Colonic mucosa (tissue), 4 donors: ENCODE measurements around the gene ZNFX1. TPM values are rescaled to one million over a fixed set of nuclear protein-coding genes. Genes with fewer than 3 reads are reported as not detected.

Experiments used
- DNase-seq: peaks from one replicate; pipeline ENCODE4 v3.0.0-alpha.2; 2020
- H3K27ac ChIP-seq: fragments of 200-600 bp; one replicate; pipeline ENCODE4 v1.8.0; 2021
- H3K27me3 ChIP-seq: fragments of 200-600 bp; one replicate; pipeline ENCODE4 v1.8.0; 2021
- H3K36me3 ChIP-seq: fragments of 200-600 bp; one replicate; pipeline ENCODE4 v1.8.0; 2021
- H3K4me1 ChIP-seq: fragments of 200-600 bp; one replicate; pipeline ENCODE4 v1.8.0; 2021; ENCODE audit warnings: mild to moderate bottlenecking
- H3K4me3 ChIP-seq: fragments of 200-600 bp; one replicate; pipeline ENCODE4 v1.8.0; 2021
- H3K9ac ChIP-seq, 2 donors: one replicate each; pipeline ENCODE4 v1.7.0; 2013; ENCODE audit warnings: control low read depth in 2 of 2, low read depth in 2 of 2, low read length in 2 of 2
- H3K9me3 ChIP-seq: fragments of 200-600 bp; one replicate; pipeline ENCODE4 v1.8.0; 2021
- intact Hi-C: fragments of 100-400 bp; cut with DNase I; formaldehyde crosslinking; loops from one replicate; pipeline ENCODE4 v1.14.1; 2022
- total RNA-seq, 2 donors: library from RNA; stranded (reverse); fragmentation: NEBNext Ultra II Directional in 1 of 2; extraction: Animal tissue kit (Norgen Biotek cat#: 25700) in 1 of 2; gene quantifications; one replicate each; pipeline ENCODE4 v1.2.1, GENCODE V29; 2021
- TF ChIP-seq, protein P1 (sequence below): fragments of 200-600 bp; IDR thresholded peaks from one replicate; pipeline ENCODE4 v1.8.0; 2022; ENCODE audit warnings: antibody characterized with exemption, mild to moderate bottlenecking
- donor health status: healthy.
- donor health status: DM: no; HTN: no; CAD: no.
- donor health status: DM: no; HTN: no; CAD: no.

Gene ZNFX1
- total RNA-seq, 2 donors from 2014 or later: 22.7 to 26.7 TPM

DNA sequence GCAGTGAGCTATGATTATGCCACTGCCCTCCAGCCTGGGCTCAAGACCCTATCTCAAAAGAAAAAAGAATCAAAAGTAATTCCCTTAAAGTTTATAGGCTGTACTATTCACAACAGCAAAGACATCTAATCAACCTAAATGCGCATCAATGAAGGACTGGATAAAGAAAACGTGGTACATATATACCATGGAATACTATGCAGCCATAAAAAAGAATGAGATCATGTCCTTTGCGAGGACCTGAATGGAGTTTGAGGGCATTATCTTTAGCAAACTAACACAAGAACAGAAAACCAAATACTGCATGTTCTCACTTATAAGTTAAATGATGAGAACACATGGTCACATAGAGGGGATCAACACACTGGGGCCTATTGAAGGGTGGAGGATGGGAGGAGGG, 16.7 kb downstream of the ZNFX1 start:
- Histone ChIP-seq H3K4me1 (no peaks in the 10 kb centered on the region), H3K27ac (no peak overlapping the region), H3K4me3 (no peak overlapping the region), H3K9ac (no peak overlapping the region), H3K9me3 (no peaks in the 10 kb centered on the region), H3K36me3 (peaks cover 14% of the 10 kb centered on the region), H3K27me3 (no peaks in the 10 kb centered on the region)
- intact Hi-C loops: no loop called here
- DNase-seq: no peak
- TF ChIP-seq, protein P1, sequence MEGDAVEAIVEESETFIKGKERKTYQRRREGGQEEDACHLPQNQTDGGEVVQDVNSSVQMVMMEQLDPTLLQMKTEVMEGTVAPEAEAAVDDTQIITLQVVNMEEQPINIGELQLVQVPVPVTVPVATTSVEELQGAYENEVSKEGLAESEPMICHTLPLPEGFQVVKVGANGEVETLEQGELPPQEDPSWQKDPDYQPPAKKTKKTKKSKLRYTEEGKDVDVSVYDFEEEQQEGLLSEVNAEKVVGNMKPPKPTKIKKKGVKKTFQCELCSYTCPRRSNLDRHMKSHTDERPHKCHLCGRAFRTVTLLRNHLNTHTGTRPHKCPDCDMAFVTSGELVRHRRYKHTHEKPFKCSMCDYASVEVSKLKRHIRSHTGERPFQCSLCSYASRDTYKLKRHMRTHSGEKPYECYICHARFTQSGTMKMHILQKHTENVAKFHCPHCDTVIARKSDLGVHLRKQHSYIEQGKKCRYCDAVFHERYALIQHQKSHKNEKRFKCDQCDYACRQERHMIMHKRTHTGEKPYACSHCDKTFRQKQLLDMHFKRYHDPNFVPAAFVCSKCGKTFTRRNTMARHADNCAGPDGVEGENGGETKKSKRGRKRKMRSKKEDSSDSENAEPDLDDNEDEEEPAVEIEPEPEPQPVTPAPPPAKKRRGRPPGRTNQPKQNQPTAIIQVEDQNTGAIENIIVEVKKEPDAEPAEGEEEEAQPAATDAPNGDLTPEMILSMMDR: no peak

DNA sequence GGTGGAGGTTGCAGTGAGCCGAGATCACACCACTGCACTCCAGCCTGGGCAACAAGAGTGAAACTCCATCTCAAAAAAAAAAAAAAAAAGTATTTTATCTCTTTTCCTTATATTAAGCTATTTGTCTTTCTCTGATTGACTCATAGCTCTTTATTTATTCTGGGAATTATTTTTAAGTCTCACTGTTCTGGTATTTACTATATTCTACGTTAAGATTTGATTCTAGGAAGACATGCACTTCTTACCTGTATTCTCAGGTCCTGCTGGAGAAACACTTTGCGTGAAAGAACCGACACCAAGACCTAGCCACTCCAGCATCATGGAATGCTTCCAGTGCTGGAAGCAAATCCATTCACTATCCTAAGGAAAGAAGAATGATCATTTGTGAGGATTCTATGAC, 17.6 kb downstream of the ZNFX1 start:
- Histone ChIP-seq H3K27me3 (no peaks in the 10 kb centered on the region), H3K27ac (no peak overlapping the region), H3K36me3 (peaks cover 19% of the 10 kb centered on the region), H3K4me3 (no peak overlapping the region), H3K4me1 (no peaks in the 10 kb centered on the region), H3K9ac (no peak overlapping the region), H3K9me3 (no peaks in the 10 kb centered on the region)
- TF ChIP-seq, protein P1: no peak
- no peak for DNase-seq
- intact Hi-C loops: no loop called here

DNA sequence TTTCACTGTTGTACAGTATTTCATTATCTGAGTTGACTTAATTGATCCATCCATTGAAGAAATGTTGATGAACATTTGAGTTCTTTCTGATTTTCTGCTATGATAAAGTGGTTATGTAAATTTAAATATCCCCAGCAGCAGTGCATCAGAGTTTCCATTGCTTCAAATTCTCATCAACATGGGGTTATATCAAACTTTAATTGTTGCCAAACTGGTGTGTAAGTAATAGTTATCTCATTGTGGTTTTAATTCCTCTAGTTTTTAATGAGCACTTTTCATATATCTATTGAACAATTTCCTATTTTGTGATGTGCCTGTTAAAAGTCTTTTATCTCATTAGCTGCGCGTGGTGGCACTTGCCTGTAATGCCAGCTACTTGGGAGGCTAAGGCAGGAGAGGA, 18.1 kb downstream of the ZNFX1 start:
- Histone ChIP-seq H3K4me1 (no peaks in the 10 kb centered on the region), H3K9ac (no peak overlapping the region), H3K27ac (no peak overlapping the region), H3K36me3 (peaks cover 20% of the 10 kb centered on the region), H3K27me3 (no peaks in the 10 kb centered on the region), H3K4me3 (no peak overlapping the region), H3K9me3 (no peaks in the 10 kb centered on the region)
- TF ChIP-seq, protein P1: no peak
- DNase-seq: no peak
- intact Hi-C loops: no loop called here

DNA sequence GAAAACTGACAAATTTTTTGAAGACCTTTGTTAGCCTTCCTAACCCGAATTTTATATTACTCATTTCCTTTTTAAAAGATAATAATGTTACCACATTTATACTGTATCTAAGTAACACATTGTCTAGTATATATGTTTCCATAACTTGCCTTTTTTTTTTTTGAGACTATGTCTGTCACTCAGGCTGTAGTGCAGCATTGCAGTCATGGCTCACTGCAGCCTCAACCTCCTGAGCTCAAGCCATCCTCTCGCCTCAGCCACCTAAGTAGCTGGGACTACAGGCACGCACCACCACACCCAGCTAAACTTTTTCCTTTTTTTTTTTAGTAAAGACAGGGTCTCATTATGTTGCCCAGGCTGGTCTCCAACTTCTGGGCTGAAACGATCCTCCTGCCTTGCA, 18.6 kb downstream of the ZNFX1 start:
- no peak overlapping the region for H3K27ac ChIP-seq
- no peak for DNase-seq
- intact Hi-C loops: no loop called here
- TF ChIP-seq, protein P1: no peak
- H3K27me3 ChIP-seq: no peaks in the 10 kb centered on the region
- no peaks in the 10 kb centered on the region for H3K9me3 ChIP-seq
- peaks cover 20% of the 10 kb centered on the region for H3K36me3 ChIP-seq
- no peak overlapping the region for H3K4me3 ChIP-seq
- no peaks in the 10 kb centered on the region for H3K4me1 ChIP-seq
- no peak overlapping the region for H3K9ac ChIP-seq

DNA sequence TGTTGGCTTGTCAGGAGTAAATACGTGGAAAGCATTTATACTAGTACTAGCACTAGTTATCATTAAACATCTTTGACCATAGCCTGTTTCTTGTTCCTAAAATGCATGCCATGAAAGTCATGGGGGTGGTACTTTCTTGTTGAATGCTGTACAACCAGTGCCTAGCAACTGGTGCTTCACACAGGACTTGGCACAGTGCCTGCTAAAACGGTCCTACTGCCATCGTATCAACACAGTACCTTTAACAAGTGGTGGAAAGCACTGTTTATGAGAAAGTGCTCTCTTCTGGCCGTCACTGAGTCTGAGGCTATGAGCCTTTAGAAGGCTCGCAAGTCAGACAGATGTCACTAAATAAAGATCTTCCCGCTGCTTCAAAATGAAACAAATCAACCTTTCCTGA, 21.6 kb downstream of the ZNFX1 start:
- intact Hi-C loops: no loop called here
- DNase-seq: no peak
- Histone ChIP-seq H3K27me3 (no peaks in the 10 kb centered on the region), H3K27ac (no peak overlapping the region), H3K4me3 (no peak overlapping the region), H3K9me3 (no peaks in the 10 kb centered on the region), H3K4me1 (no peaks in the 10 kb centered on the region), H3K36me3 (peaks cover 30% of the 10 kb centered on the region), H3K9ac (no peak overlapping the region)
- TF ChIP-seq, protein P1: no peak
